Measurements from ENCODE around the gene CDKN2A.

Gene CDKN2A

DNA sequence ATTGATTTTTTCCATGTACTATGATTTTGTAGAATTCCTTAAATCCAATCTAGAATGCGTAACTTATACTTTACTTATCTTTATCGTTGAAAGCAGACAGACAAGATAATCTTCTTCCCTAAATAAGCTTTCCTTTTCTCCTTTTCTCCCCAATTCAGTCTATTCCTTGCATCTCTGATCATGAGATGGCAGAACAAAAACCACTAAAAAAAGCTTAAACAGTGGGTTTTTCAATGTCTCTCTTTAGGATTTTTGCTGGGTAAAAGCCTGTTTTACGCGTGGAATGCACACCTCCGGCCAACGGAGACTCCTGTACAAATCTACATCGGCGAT is 14.2 kb upstream of the CDKN2A start:
- in situ Hi-C loops (cut with MboI; ENCODE audit: low sequenced_read_pairs) = loop anchor here (25.0 kb wide), 1 partner anchor 196 kb away; the partner anchor contains the start of gene MTAP

DNA sequence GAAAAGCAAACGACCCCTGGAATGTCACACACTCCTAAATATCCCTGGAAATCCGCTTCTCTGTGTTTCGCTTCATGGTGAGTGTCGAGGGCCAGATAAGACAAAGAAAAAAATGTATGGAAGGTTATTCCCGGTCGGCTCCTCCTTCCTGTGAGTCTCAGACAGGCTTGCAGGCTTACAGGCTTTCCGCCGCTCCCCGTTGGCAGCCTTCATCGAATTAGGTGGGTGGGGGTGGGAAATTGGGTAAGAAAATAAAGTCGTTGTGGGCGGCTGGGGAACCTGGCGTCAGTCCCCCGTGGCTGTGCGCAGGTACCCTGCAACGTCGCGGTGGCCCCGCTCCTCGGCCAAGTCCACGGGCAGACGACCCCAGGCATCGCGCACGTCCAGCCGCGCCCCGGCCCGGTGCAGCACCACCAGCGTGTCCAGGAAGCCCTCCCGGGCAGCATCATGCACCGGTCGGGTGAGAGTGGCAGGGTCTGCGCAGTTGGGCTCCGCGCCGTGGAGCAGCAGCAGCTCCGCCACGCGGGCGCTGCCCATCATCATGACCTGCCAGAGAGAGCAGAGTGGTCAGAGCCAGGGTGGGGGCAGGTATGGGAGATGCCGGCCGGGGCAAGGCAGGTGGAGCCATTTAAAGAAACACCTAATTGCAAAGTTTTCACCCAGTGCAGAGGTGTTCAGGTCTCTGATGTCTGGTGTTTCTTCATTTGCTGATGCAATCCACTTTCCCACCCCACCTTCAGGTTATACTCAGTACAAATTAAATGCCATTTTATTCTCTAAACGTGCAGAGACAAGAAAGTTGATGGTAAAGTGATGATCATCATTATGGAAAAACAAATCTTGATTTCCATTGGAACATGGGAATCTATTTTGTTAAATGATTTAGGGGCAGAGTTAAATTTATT is 11.8 kb upstream of the CDKN2A start:
- in situ Hi-C loops (cut with MboI; ENCODE audit: low sequenced_read_pairs) = loop anchor here (25.0 kb wide), 1 partner anchor 194 kb away; the partner anchor contains the start of gene MTAP

DNA sequence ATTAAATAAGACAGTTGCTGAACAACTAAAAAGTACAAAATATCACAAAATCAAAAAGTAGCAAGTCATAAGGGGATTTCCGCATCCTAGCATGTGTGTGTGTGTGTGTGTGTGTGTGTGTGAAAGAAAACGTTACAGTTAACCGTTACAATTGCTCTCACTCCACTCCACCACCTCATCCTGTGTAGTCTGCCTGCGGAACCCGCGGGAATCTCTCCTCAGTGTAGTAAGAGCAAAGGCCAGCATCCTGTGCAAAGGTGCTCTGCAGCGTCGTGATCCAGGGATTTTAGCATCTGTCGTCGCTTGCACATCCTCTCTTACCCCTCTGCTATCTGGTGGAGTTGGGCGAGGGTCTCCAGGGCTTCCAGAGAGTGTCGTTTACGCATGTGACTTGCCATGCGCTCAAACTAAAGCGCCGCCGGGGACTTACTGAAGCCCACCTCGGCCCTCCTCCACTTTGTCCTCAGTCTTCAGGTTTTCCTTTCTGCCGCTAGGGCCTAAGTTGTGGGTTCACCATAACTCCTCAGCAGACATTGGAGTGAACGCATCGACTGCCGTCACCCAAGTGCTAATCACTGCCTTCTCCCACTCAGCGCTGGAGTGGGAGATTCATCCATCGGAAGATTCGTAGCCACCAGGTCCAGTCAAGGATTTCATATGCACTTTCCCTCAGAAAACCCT is 11.0 kb upstream of the CDKN2A start:
- in situ Hi-C loops (cut with MboI; ENCODE audit: low sequenced_read_pairs) = loop anchor here (25.0 kb wide), 1 partner anchor 193 kb away; the partner anchor contains the start of gene MTAP

DNA sequence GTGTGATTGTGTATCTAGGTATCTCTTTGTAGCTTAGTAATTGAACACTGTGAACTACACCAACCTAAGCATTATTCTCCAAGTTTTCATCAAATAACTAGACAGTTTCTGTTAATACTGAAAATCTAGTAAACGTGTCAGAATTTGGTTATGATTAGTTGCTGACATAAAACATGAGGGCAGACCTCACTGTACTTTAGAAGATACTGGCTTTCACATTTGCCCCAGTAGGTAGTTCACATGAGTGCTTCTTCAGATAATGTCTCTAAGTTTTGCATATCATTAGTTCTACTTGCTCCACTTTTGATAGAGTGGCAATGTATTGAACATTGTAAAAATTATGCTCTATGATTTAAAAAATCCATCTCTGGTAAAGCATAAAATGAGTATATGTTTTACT is 7.8 kb upstream of the CDKN2A start:
- in situ Hi-C loops (cut with MboI; ENCODE audit: low sequenced_read_pairs) = loop anchor here (25.0 kb wide), 1 partner anchor 190 kb away; the partner anchor contains the start of gene MTAP

DNA sequence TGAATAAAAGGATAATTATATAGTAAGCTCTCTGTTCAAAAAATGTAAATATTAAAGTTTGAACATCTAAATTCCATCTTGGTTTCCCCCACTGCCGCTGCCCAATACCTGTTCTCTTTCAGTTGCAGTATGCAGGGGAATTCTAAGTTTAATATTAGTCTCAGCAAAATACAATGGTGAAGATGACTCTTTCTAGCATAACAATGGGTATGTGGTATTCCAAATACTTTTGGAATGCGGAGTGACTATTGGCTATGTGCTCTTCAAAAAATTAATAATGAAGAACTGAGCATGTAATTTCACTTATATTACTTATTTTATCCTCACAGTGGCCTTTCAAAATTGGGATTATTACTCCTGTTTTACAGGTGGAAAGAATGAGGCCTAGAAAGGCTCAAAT is 3.8 kb upstream of the CDKN2A start:
- in situ Hi-C loops (cut with MboI; ENCODE audit: low sequenced_read_pairs) = no loop called here

DNA sequence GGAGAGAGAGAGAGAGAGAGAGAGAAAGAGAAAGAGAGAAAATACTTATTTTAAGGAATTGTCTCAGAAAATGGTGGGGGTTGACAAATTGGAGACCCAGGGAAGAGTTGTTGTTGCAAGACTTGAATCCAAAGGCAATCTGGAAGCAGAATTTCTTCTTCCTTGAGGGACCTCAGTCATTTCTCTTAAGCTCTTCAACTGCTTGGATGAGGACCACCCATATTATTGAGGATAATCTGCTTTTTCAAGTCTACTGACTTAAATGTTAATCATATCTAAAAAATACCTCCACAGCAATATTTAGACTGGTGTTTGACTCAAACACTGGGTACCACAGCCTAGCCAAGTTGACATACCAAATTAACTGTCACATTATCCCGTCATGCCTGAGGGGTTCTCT is 3.3 kb upstream of the CDKN2A start:
- in situ Hi-C loops (cut with MboI; ENCODE audit: low sequenced_read_pairs) = no loop called here

DNA sequence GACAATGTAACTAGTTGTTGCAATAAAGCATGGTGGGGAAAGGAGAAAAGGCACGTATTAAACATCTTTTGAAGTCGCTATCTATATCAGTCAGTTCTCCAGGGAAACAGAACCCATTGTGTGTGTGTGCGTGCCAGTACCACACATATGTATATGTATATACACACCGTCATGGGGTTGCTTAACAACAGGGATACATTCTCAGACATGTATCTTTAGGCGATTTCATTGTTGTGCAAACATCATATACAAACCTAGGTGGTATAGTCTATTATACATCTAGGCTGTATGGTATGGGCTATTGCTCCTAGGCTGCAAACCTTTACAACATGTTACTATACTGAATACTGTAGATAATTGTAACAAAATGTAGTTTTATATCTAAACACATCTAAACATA is 2.7 kb upstream of the CDKN2A start:
- in situ Hi-C loops (cut with MboI; ENCODE audit: low sequenced_read_pairs) = no loop called here

DNA sequence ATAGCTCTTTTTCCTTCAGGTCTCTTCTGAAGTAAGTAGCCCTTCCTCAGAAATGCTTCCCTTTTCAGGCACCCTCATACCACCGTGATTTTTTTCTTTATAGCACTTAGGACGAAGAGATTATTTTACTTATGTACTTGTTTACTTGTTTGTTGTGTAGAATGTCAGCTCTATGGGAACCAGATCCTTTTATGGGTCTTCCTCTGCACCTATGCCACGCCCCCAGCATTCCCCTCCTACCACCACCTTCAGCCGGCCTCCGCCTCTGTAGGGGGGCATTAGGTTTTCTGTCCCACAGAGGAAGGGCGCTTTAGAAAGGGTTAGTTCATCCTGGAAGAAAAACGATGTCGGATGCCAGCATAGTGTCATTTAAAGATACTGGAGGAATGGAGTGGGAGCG is 2.2 kb upstream of the CDKN2A start:
- in situ Hi-C loops (cut with MboI; ENCODE audit: low sequenced_read_pairs) = no loop called here

DNA sequence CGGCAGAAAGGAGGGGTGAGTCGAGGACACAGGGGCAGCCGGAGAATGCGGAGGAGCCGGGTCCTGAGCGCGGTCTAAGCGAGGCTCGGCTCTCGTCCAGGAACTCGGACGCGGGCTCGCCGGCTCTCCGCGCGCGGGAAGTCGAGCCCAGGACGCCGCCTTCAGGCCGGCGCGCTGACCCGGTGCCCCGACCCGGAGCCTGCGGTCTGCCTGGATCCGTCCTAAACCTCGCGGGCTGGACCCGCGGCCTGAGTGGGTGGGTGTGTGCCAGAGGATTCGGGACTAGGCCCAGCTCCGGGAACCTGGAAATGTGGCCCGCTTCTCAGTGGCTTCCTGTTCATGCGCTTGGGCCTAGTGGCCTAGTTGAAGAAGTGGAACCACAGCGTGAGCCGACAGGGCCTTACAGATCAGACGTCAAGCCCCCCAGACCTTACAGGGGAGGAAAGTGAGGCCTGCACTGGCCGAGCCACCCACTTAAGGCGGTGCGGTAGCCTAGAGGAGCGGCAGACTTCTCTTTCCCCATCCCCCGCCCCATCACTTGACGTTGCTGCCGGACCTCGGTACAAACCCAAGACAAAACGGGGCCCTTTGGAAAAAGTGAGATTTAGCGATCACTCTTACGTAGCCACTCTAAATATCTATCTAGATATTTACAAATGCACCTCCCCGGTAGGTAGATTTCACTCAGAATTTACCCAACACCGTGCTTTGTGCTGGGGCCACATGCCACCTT is 1.6 kb upstream of the CDKN2A start:
- in situ Hi-C loops (cut with MboI; ENCODE audit: low sequenced_read_pairs) = no loop called here

DNA sequence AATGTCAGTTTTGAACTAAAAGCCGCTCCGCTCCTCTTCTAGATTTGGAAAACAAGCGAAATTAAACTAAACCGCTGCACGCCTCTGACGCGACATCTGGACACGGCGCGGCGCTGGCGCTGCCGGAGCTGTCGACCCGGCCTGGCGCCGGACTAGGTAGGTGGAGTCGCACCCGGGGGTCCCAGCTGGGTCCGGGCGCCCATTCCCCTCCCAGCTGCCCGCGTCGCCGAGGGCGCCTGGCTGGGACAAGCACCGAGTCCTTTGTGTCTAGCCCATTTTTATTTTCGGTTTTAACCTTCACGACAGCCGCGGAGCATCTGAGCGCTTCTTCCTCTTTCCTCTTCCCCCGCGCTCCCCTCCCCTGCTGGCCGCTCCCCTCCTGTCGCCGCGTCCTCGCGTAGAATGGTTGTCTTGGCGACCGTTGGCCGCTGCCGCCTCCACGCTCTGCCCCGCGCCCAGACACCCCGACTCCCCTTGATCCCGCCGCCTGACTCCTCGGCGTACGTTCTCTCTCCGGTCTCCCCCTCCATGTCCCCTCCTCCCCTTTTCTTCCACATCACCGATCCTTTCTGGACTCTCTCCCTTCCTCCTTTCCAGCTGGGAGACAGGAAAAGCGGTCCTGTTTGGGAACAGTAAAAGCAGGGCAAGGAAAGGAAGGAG is 944 bp upstream of the CDKN2A start:
- in situ Hi-C loops (cut with MboI; ENCODE audit: low sequenced_read_pairs) = no loop called here

DNA sequence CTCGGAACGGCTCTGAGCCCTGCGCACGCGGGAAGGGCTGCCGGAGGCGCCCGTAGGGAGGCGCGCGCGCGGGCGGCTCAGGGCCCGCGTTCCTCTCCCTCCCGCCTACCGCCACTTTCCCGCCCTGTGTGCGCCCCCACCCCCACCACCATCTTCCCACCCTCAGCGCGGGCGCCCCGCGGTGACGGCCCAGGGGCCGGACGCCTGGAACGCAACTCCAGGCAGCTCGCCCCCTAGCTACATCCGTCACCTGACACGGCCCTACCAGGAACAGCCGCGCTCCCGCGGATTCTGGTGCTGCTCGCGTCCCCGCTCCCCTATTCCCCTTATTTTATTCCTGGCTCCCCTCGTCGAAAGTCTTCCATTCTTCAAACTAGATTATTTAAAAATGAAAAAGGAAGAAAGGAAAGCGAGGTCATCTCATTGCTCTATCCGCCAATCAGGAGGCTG is 389 bp upstream of the CDKN2A start, which contains the start of gene CDKN2B-AS1:
Gene CDKN2B-AS1, plus strand, starts transcription at position 236 of the 450 bp plus-strand sequence.
- in situ Hi-C loops (cut with MboI; ENCODE audit: low sequenced_read_pairs) = no loop called here

DNA sequence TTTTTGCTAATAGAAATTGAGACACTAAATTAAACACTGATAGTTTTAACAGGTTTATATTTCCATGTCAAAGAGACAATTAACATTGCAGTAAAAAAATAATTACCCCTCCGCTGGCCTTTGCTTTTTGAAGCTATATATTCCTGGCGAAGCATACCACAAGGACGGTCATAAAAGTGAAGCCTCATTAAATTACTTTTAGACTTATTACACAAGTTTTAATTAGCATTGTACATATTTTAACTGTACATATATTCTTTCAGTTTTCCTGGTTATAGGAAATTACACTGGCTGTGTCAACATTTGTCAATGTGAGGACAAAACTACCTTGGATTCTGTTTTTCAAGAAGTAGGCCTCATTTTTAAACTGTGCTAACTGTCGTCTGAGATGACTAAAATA is 1.2 kb downstream of the CDKN2A start:
- in situ Hi-C loops (cut with MboI; ENCODE audit: low sequenced_read_pairs) = no loop called here

DNA sequence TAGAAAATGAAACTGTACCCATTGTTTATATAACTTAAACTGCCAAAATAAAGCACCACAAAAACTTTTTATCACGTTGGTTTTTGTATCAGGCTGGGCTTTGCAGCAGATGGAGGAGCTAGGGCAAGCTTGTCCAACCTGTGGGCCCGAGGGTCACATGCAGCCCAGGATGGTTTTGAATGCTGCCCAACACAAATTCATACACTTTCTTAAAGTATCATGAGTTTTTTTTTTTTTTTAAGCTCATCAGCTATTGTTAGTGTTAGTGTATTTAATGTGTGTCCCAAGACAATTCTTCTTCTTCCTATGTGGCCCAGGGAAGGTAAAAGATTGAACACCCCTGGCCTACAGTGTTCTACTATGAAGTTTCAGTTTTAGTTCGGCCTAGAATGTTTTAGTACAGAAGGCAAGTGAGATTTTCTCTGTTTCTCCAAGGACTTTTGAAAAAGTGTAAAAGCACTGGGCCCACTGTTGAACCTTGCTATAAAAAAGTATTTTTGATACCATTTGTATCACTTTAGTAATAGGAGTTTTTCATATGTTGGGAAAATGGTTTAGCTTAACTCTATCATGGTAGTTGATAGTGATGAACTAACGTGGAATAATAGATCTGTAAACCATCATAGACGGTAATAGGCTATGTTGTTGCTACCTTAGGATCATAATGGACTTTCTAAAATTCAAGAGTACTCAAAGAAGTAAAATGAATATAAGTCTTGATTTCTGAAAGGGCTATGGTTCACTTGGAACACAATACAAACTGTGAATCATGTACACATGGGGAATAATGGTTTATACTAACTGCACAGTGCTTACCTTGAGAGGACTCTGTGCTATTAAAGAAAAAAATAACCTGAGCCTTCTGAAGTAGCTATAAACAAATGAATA is 2.9 kb downstream of the CDKN2A start:
- in situ Hi-C loops (cut with MboI; ENCODE audit: low sequenced_read_pairs) = no loop called here

DNA sequence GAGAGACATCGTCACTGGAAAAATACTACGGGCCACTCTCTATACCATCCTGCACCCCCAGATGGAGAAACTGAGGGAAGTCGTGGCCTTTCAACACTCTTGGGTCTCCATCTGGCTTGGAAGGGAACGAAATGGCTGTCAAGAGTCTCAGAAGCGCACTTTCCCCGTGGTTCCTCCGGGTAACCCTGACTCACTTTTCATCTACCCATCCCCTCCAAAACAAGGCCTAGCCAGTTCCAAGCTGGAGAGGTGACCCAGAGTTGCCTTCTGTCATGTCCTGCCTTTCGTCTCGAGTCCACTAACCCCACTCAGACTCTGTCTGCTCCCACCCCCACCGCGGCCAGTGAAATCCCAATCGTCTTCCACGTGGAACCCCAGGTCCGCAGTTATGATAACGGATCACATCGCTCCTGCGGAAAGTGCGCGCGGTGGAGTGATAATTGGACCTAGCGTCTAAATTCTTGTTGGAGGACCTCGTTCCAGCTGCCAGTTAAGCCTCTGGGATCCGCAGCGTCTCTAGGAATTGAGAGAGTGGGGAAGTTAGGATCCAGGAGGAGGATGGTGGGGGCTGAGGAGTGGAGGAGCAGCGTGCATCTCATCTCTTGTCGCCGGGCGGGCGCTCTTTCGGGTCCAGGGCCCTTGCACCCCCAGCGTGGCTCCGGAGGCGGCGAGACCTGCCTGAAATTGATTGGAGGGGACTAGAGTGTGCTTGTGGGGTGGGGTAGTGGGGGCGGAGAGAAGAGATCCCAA is 4.6 kb downstream of the CDKN2A start:
- in situ Hi-C loops (cut with MboI; ENCODE audit: low sequenced_read_pairs) = no loop called here

DNA sequence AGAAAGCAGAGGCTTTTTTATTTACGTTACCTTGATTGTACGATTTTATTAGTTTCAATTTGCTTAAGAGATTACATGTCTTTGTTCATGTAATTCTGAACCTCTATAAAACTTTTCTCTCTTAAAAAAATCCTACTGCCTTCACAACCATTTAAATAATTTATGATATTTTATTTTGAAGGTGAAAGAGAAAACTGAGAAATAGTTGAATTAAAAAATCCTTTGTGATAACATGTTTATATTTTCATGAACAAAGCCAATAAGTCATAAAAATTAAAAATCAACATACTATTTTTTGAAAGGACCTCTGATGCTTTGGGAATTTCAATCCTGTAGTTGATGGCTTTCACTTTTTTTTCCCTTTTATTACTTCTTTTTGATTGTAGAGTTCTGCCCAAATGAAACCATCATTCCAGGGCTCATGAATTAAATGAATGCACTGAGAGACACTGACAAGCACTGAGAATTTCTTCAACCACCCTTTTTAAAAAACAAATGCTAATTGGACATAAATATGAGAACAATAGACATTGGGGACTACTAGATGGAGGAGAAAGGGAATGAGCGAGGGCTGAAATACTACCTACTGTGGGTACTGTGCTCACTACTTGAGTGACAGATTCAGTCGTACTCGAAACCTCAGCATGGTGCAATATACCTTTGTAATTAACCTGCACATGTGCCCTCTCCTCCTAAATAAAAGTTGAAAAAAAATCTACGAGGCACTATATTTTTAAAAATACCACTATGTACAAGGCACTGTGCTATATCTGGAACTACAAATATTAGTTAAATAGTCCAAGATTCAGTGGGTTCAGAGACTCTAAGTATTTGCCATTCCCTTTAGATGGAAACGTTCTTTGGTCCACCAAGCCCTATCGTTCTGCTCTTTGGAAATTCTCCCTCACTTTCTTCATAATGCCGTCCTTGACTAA is 5.9 kb downstream of the CDKN2A start:
- in situ Hi-C loops (cut with MboI; ENCODE audit: low sequenced_read_pairs) = no loop called here

DNA sequence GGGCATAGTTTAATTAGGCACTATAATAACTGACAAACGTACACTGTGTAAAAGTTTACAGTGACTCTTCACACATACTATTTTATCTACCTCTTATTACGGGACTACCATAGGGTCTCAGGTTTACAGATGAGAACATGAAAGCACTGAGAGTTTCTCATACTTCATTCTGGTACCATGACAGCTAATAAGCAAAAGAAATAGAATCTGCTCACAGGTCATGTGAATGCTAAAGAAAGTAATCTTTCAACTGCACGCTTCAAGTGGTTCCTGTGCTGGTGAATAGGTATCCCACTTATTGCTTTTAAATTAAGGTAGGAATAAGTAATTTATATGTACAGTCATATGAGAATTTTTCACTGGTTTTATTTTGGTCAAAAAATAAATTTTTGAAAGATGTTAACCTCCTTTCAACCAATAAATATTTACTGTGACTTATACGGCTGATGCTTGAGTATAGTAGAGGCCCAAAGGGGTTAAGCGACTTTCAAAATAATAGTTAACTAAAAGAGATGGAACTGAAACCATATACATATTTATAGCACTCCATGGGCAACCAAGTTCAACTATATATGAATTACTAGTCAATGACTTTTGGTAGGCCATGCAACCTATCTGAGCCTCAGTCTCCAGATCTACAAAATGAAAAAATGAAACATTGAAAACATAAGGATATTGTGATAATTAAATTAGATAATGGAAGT is 8.1 kb downstream of the CDKN2A start:
- in situ Hi-C loops (cut with MboI; ENCODE audit: low sequenced_read_pairs) = no loop called here

DNA sequence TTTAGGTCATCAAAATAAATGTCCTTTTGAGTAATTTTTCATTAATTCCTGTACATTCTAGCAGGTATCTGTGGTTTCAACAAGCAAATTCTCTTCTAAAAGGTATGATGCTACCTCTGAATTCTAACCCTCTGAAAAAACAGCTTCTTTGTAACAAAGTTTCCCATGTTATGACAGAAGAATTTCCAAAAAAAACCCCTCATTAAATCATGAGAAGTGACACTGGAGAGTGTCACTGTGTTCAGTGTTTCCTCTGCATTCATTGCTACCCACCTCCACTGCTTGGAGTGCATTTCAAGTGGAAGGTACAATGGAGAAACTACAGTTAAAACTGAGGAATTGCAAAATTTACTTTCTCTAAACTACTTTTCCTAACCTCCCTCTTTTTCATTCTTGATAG is 10.1 kb downstream of the CDKN2A start:
- in situ Hi-C loops (cut with MboI; ENCODE audit: low sequenced_read_pairs) = no loop called here
